ENCODE data around the gene RHNO1.

Gene RHNO1

DNA sequence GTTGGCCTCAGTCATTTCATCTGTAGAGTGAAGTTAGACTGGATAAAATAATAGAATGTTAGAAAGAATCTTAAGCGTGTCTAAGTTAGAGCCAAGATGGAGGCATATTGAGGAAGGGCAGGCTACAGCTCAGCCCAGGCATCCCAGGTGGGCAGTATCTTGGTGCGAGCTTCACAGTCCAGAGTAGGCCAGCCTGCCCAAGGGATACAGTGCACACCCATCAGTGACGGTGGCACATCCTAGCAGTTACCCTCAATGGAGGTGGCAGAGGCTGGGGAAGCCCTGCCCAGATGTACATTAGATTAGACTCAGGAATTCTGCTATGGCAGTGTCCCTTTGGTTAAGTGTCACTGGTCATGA lies 35.2 kb downstream of the RHNO1 start:
- no peak for DNase-seq

DNA sequence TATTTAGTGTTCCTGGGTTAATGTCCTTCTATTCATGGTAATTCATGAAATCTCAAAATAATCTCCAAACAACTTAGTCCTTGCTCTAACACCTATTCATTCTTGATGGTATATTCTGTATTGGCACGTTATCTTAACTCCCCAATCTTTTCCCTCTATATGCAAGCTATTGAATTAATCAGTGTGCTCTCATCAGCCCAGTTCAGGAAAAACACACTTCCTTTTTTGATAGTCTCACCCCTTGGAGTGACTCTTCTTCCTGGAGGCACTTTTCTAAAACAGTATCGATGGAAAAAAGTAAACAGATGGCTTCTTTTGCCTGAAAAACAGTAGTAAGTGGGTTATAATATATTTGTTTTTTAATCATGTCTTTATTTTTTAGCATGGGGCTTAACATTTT lies 42.2 kb downstream of the RHNO1 start:
- DNase-seq, result no peak

GRCh38 chr12:2922329-2922728 lies 45.3 kb downstream of the RHNO1 start:
- DNase-seq, result no peak

- DNase-seq, result no peak
Measured at GRCh38 chr12:2923057-2923456, 46.0 kb downstream of the RHNO1 start.

GRCh38 chr12:2924019-2924418 lies 47.0 kb downstream of the RHNO1 start:
- DNase-seq, result no peak

- DNase-seq, result no peak
Measured at GRCh38 chr12:2925322-2925995, 48.4 kb downstream of the RHNO1 start.

- no peak for DNase-seq
Measured at GRCh38 chr12:2930865-2931264, 53.8 kb downstream of the RHNO1 start.

DNA sequence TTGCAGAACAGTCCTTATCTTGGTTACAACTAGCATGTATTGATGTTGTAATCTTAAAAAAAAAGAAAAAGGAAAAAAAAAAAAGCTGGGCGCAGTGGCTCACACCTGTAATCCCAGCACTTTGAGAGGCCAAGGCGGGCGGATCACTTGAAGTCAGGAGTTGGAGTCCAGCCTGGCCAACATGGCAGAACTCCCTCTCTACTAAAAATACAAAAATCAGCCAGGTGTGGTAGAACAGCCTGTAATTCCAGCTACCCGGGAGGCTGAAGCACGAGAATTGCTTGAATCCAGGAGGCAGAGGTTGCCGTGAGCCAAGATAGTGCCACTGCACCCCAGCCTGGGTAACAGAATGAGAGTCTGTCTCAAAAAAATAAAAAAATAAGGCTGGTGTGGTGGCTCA lies 56.6 kb downstream of the RHNO1 start:
- DNase-seq, result no peak

GRCh38 chr12:2934371-2934770 lies 57.3 kb downstream of the RHNO1 start:
- DNase-seq, result no peak

DNA sequence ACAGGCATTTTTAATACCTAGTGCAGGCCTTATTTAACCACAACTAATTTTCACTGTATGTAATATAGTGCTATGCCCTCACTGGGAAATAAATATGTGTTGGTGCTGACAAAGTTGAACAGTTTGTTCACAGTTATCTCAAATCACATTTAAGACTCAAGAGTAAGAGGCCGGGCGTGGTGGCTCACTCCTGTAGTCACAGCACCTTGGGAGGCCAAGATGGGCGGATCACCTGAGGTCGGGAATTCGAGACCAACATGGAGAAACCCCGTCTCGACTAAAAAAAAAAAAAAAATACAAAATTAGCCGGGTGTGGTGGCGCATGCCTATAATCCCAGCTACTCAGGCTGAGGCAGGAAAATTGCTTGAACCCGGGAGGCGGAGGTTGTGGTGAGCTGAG lies 59.3 kb downstream of the RHNO1 start:
- no peak for DNase-seq

DNA sequence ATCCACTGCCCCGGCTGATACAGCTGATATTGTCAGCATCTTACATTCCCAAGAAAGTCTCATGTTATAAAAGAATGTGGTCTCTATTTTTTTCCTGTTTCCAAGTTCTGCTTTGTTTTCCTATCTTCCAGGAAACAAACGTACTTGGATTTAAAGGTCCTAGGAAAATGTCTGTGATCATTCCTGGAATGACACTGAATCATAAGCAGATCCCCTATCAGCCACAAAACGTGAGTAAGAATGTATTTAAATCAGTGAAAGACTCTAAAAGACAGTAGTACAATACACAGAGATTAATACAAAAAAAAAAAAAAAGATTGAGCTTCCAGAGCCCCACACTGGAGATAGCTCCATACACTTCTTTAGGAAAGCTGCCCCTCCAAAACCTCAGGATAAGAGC lies 60.5 kb downstream of the RHNO1 start:
- no peak for DNase-seq

Measured in OCI-M1 (cell line).